Fibroblast of lung (primary cell): ENCODE results near the gene TBC1D22A.

ENCODE experiments used
- EZH2 ChIP-seq: IDR thresholded peaks from 2 replicates; pipeline ENCODE4 v1.5.1; 2012; ENCODE audit warnings: low read length, control low read depth, mild to moderate bottlenecking; ENCODE audit errors: missing control alignments
- TF ChIP-seq, protein P1 (sequence below), 2 donors: IDR thresholded peaks in 1 of 2; conservative IDR thresholded peaks in 1 of 2; 1 replicate in 1 of 2; 2 replicates in 1 of 2; pipeline ENCODE4 v1.5.1; 2011 to 2012; ENCODE audit warnings: low read length in 2 of 2, control low read depth in 1 of 2, inconsistent platforms in 1 of 2, low read depth in 1 of 2, mild to moderate bottlenecking in 1 of 2

DNA sequence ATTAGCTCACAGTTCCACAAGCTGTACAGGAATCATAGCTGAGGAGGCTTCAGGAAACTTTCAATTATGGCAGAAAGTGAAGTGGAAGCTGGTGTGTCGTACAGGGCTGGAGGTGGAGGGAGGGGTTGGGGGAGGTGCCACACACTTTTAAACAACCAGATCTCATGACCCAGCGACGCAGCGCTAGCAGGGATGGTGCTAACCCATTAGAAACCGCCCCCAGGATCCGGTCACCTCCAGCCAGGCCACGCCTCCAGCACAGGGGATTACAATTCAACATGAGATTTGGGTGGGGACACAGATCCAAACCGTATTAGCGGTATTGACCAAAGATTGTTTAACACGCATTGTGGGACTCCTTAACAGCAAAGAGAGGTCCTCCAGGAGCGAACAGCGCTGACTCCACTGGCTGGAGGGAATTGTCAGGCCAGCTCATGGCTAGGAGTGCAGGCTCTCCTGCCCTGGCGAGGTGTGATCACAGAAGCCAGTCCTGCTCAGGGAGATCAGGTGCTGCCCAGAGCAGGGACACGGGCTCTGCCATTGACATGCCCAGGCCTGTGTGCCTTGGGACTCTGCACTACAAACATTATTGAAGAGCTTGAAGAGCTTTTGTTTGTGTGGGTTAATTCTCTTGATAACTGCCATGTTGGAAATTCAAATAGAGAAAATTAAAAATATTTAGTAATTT is 215.3 kb downstream of the TBC1D22A start:
- TF ChIP-seq, protein P1, sequence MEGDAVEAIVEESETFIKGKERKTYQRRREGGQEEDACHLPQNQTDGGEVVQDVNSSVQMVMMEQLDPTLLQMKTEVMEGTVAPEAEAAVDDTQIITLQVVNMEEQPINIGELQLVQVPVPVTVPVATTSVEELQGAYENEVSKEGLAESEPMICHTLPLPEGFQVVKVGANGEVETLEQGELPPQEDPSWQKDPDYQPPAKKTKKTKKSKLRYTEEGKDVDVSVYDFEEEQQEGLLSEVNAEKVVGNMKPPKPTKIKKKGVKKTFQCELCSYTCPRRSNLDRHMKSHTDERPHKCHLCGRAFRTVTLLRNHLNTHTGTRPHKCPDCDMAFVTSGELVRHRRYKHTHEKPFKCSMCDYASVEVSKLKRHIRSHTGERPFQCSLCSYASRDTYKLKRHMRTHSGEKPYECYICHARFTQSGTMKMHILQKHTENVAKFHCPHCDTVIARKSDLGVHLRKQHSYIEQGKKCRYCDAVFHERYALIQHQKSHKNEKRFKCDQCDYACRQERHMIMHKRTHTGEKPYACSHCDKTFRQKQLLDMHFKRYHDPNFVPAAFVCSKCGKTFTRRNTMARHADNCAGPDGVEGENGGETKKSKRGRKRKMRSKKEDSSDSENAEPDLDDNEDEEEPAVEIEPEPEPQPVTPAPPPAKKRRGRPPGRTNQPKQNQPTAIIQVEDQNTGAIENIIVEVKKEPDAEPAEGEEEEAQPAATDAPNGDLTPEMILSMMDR (conservative IDR thresholded peaks at IDR 0.05 in 1 of 2, IDR thresholded peaks at IDR 0.05 in 1 of 2; ENCODE audit: low read depth in 1 of 2, low read length in 2 of 2) = no peak
- no peak for TF ChIP-seq EZH2
